Measurements from ENCODE around the gene ADORA2A. TPM values are rescaled to one million over a fixed set of nuclear protein-coding genes. Genes with fewer than 3 reads are reported as not detected.

ADORA2A gene
- total and polyA plus RNA-seq, 3 donors from 2014 or later: 2.2 to 5.1 (median 2.5) TPM

GRCh38 chr22:24467340-24467739 is 39.9 kb downstream of the ADORA2A start:
- Histone ChIP-seq H3K9me3 (no peaks in the 10 kb centered on the region), H3K36me3 (ENCODE audit: low read depth, missing control alignments) (no peaks in the 10 kb centered on the region), H3K4me1 (peaks cover 31% of the 10 kb centered on the region), H3K4me3 (no peak overlapping the region), H3K27me3 (no peaks in the 10 kb centered on the region), H3K27ac (peak overlapping the region in 1 of 2 donors; percentile 47)
- intact Hi-C loops (cut with DNase I; ENCODE audit: low total_unique reads): no loop called here
- DNase-seq: no peak
- TF ChIP-seq POLR2A (IDR thresholded peaks at IDR 0.05): no peak
- no peak for TF ChIP-seq CTCF (IDR thresholded peaks at IDR 0.05)
- 55 to 74% methylated on average over 2 of the region's 2 CpGs for WGBS, 2 donors

DNA sequence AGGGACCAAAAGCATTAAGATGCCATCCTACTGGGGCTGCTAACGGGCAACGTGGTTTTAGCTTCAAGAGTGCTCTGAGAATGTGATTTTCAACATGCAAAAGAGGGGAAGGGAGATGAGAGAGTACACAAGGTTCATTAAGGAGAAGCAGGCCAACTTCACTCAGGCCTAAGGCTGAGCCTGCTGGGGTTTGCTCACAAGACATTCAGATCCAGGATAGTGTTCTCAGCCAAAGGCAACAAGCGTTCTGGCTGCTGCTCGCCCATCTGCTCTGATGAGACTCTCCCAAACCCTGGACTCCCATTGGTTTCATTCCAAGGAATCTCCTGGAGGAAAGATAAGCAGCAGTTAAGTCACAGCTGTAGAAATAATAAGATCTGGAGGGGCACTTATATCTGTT is 44.2 kb downstream of the ADORA2A start:
- 45 to 50% methylated on average over 4 of the region's 4 CpGs for WGBS, 2 donors
- H3K9me3 ChIP-seq: no peaks in the 10 kb centered on the region
- H3K4me1 ChIP-seq: peaks cover 25% of the 10 kb centered on the region
- no peaks in the 10 kb centered on the region for H3K36me3 ChIP-seq (ENCODE audit: low read depth, missing control alignments)
- H3K27me3 ChIP-seq: no peaks in the 10 kb centered on the region
- no peak for TF ChIP-seq POLR2A (IDR thresholded peaks at IDR 0.05)
- TF ChIP-seq CTCF (IDR thresholded peaks at IDR 0.05): no peak
- no peak overlapping the region for H3K27ac ChIP-seq
- DNase-seq: peak; percentile 86
- intact Hi-C loops (cut with DNase I; ENCODE audit: low total_unique reads): no loop called here
- no peak overlapping the region for H3K4me3 ChIP-seq

GRCh38 chr22:24473284-24473683 is 45.9 kb downstream of the ADORA2A start:
- no peaks in the 10 kb centered on the region for H3K27me3 ChIP-seq
- peaks cover 16% of the 10 kb centered on the region for H3K4me1 ChIP-seq
- no peak for DNase-seq
- TF ChIP-seq CTCF (IDR thresholded peaks at IDR 0.05) (no peak), POLR2A (IDR thresholded peaks at IDR 0.05) (no peak)
- intact Hi-C loops (cut with DNase I; ENCODE audit: low total_unique reads): no loop called here
- no peak overlapping the region for H3K27ac ChIP-seq
- no peak overlapping the region for H3K4me3 ChIP-seq
- no peaks in the 10 kb centered on the region for H3K36me3 ChIP-seq (ENCODE audit: low read depth, missing control alignments)
- H3K9me3 ChIP-seq: no peaks in the 10 kb centered on the region

GRCh38 chr22:24474221-24474620 is 46.8 kb downstream of the ADORA2A start:
- H3K27ac ChIP-seq: no peak overlapping the region
- no peak for TF ChIP-seq CTCF (IDR thresholded peaks at IDR 0.05)
- TF ChIP-seq POLR2A (IDR thresholded peaks at IDR 0.05): no peak
- no peak for DNase-seq
- H3K27me3 ChIP-seq: no peaks in the 10 kb centered on the region
- intact Hi-C loops (cut with DNase I; ENCODE audit: low total_unique reads): no loop called here
- H3K4me1 ChIP-seq: peaks cover 16% of the 10 kb centered on the region
- no peaks in the 10 kb centered on the region for H3K36me3 ChIP-seq (ENCODE audit: low read depth, missing control alignments)
- H3K4me3 ChIP-seq: no peak overlapping the region
- no peaks in the 10 kb centered on the region for H3K9me3 ChIP-seq
- 52 to 58% methylated on average over 3 of the region's 3 CpGs for WGBS, 2 donors

- H3K27me3 ChIP-seq: no peaks in the 10 kb centered on the region
- no peak overlapping the region for H3K27ac ChIP-seq
- intact Hi-C loops (cut with DNase I; ENCODE audit: low total_unique reads): no loop called here
- no peak for DNase-seq
- H3K36me3 ChIP-seq (ENCODE audit: low read depth, missing control alignments): no peaks in the 10 kb centered on the region
- no peak overlapping the region for H3K4me3 ChIP-seq
- no peaks in the 10 kb centered on the region for H3K9me3 ChIP-seq
- no peak for TF ChIP-seq CTCF (IDR thresholded peaks at IDR 0.05)
- no peak for TF ChIP-seq POLR2A (IDR thresholded peaks at IDR 0.05)
- peaks cover 16% of the 10 kb centered on the region for H3K4me1 ChIP-seq
- WGBS, 2 donors: 81 to 85% methylated on average over 5 of the region's 5 CpGs
Measured at GRCh38 chr22:24474649-24475255, 47.4 kb downstream of the ADORA2A start.
